ENCODE results near the gene TAS2R4. TPM values are rescaled to one million over a fixed set of nuclear protein-coding genes. Genes with fewer than 3 reads are reported as not detected.

Gene TAS2R4
- total and polyA plus RNA-seq, 2 experiments from 2014 or later, result 0.13 to 0.32 TPM

- peak within 1 kb of the TSS; percentile 89 for H3K4me2 ChIP-seq (ENCODE audit: unreplicated experiment)
- H3K9me3 ChIP-seq (ENCODE audit: low read depth), result no peaks in the 10 kb centered on the region
- H3K27me3 ChIP-seq (replicated peaks; ENCODE audit: insufficient read depth), result no peaks in the 10 kb centered on the region
- peaks cover 49% of the 10 kb centered on the region for H3K79me2 ChIP-seq (ENCODE audit: insufficient read depth)
- peak within 1 kb of the TSS; percentile 94 for H3K4me3 ChIP-seq
- TF ChIP-seq EZH2phosphoT487 (IDR thresholded peaks at IDR 0.05; ENCODE audit: insufficient read depth, low read depth) (no peak), EZH2 (IDR thresholded peaks at IDR 0.05; ENCODE audit: insufficient read depth, poor library complexity, severe bottlenecking) (no peak)
- peak within 1 kb of the TSS; percentile 98 for H2AFZ ChIP-seq
- H3K4me1 ChIP-seq (ENCODE audit: insufficient read depth), result peaks cover 14% of the 10 kb centered on the region
- peaks cover 19% of the 10 kb centered on the region for H3K36me3 ChIP-seq (ENCODE audit: low read depth)
- H4K20me1 ChIP-seq (ENCODE audit: insufficient read depth), result no peaks in the 10 kb centered on the region
- H3K27ac ChIP-seq, result peak within 1 kb of the TSS; percentile 79
- WGBS, 2 experiments (ENCODE audit: low coverage in 1 of 2, low lambda C conversion rate in 2 of 2, missing lambda C conversion rate in 2 of 2), result 1% methylated on average over 46 of the region's 46 CpGs
- DNase-seq, result peak; percentile 98
- peaks cover 3% of the 10 kb centered on the region; the same call in 1 of the 2 replicates for H3F3A ChIP-seq (ENCODE audit: insufficient read depth)
- in situ Hi-C loops (cut with MboI), result no loop called here
- no peaks in the 10 kb centered on the region for H3K9me2 ChIP-seq (ENCODE audit: insufficient read depth)
- H3K9ac ChIP-seq, result peak within 1 kb of the TSS; percentile 93
Observed at GRCh38 chr7:141737836-141738591, 38.5 kb upstream of the TAS2R4 start, which contains the start of gene SSBP1. Gene SSBP1, plus strand, starts transcription at chr7:141738358. Its CDS starts 809 bp downstream, at chr7:141739167.

GRCh38 chr7:141738592-141739013 is 37.9 kb upstream of the TAS2R4 start:
- peak overlapping the region; percentile 98 for H2AFZ ChIP-seq

GRCh38 chr7:141739250-141739649 is 37.2 kb upstream of the TAS2R4 start:
- no peak overlapping the region for H3K27ac ChIP-seq
- no peak overlapping the region for H2AFZ ChIP-seq
- peaks cover 58% of the 10 kb centered on the region for H3K79me2 ChIP-seq (ENCODE audit: insufficient read depth)
- in situ Hi-C loops (cut with MboI), result no loop called here
- H3K9me3 ChIP-seq (ENCODE audit: low read depth), result no peaks in the 10 kb centered on the region
- no peak for TF ChIP-seq EZH2 (IDR thresholded peaks at IDR 0.05; ENCODE audit: insufficient read depth, poor library complexity, severe bottlenecking)
- H3K4me3 ChIP-seq, result peak overlapping the region; percentile 94
- no peaks in the 10 kb centered on the region for H3K9me2 ChIP-seq (ENCODE audit: insufficient read depth)
- peaks cover 32% of the 10 kb centered on the region for H3K36me3 ChIP-seq (ENCODE audit: low read depth)
- DNase-seq, result no peak
- WGBS, 2 experiments (ENCODE audit: low coverage in 1 of 2, low lambda C conversion rate in 2 of 2, missing lambda C conversion rate in 2 of 2), result 54 to 56% methylated on average over 3 of the region's 3 CpGs
- peak overlapping the region; percentile 93 for H3K9ac ChIP-seq
- H4K20me1 ChIP-seq (ENCODE audit: insufficient read depth), result no peaks in the 10 kb centered on the region
- H3K27me3 ChIP-seq (replicated peaks; ENCODE audit: insufficient read depth), result no peaks in the 10 kb centered on the region
- peaks cover 14% of the 10 kb centered on the region for H3K4me1 ChIP-seq (ENCODE audit: insufficient read depth)
- peaks cover 3% of the 10 kb centered on the region; the same call in 1 of the 2 replicates for H3F3A ChIP-seq (ENCODE audit: insufficient read depth)
- H3K4me2 ChIP-seq (ENCODE audit: unreplicated experiment), result peak overlapping the region; percentile 88

More at GRCh38 chr7:141738592-141739013, 37.9 kb upstream of the TAS2R4 start:
- no peak for TF ChIP-seq EZH2 (IDR thresholded peaks at IDR 0.05; ENCODE audit: insufficient read depth, poor library complexity, severe bottlenecking)
- no peak for TF ChIP-seq EZH2phosphoT487 (IDR thresholded peaks at IDR 0.05; ENCODE audit: insufficient read depth, low read depth)
- Histone ChIP-seq H3K27ac (peak overlapping the region; percentile 57), H3F3A (ENCODE audit: insufficient read depth) (peaks cover 3% of the 10 kb centered on the region; the same call in 1 of the 2 replicates), H3K4me3 (peak overlapping the region; percentile 94), H3K36me3 (ENCODE audit: low read depth) (peaks cover 25% of the 10 kb centered on the region), H3K4me2 (ENCODE audit: unreplicated experiment) (peak overlapping the region; percentile 88), H3K9me3 (ENCODE audit: low read depth) (no peaks in the 10 kb centered on the region), H3K79me2 (ENCODE audit: insufficient read depth) (peaks cover 53% of the 10 kb centered on the region), H3K27me3 (replicated peaks; ENCODE audit: insufficient read depth) (no peaks in the 10 kb centered on the region), H3K9me2 (ENCODE audit: insufficient read depth) (no peaks in the 10 kb centered on the region), H3K4me1 (ENCODE audit: insufficient read depth) (peaks cover 14% of the 10 kb centered on the region), H4K20me1 (ENCODE audit: insufficient read depth) (no peaks in the 10 kb centered on the region), H3K9ac (peak overlapping the region; percentile 93)
- WGBS, 2 experiments (ENCODE audit: low coverage in 1 of 2, low lambda C conversion rate in 2 of 2, missing lambda C conversion rate in 2 of 2), result 1 to 3% methylated on average over 6 of the region's 6 CpGs
- no peak for DNase-seq
- in situ Hi-C loops (cut with MboI), result no loop called here

- peaks cover 3% of the 10 kb centered on the region; the same call in 1 of the 2 replicates for H3F3A ChIP-seq (ENCODE audit: insufficient read depth)
- no peak overlapping the region for H2AFZ ChIP-seq
- H4K20me1 ChIP-seq (ENCODE audit: insufficient read depth), result no peaks in the 10 kb centered on the region
- H3K27me3 ChIP-seq (replicated peaks; ENCODE audit: insufficient read depth), result no peaks in the 10 kb centered on the region
- peaks cover 67% of the 10 kb centered on the region for H3K79me2 ChIP-seq (ENCODE audit: insufficient read depth)
- in situ Hi-C loops (cut with MboI), result no loop called here
- H3K9ac ChIP-seq, result no peak overlapping the region
- H3K27ac ChIP-seq, result no peak overlapping the region
- TF ChIP-seq EZH2phosphoT487 (IDR thresholded peaks at IDR 0.05; ENCODE audit: insufficient read depth, low read depth), result no peak
- TF ChIP-seq EZH2 (IDR thresholded peaks at IDR 0.05; ENCODE audit: insufficient read depth, poor library complexity, severe bottlenecking), result no peak
- H3K36me3 ChIP-seq (ENCODE audit: low read depth), result peaks cover 61% of the 10 kb centered on the region
- H3K9me3 ChIP-seq (ENCODE audit: low read depth), result no peaks in the 10 kb centered on the region
- H3K4me2 ChIP-seq (ENCODE audit: unreplicated experiment), result no peak overlapping the region
- peaks cover 11% of the 10 kb centered on the region for H3K4me1 ChIP-seq (ENCODE audit: insufficient read depth)
- no peak overlapping the region for H3K4me3 ChIP-seq
- no peaks in the 10 kb centered on the region for H3K9me2 ChIP-seq (ENCODE audit: insufficient read depth)
- no peak for DNase-seq
- 93 to 94% methylated on average over 1 of the region's 1 CpG for WGBS, 2 experiments (ENCODE audit: low coverage in 1 of 2, low lambda C conversion rate in 2 of 2, missing lambda C conversion rate in 2 of 2)
Observed at GRCh38 chr7:141742229-141742628, 34.2 kb upstream of the TAS2R4 start.
